SK-N-SH (cell line): ENCODE measurements around the gene GLYR1. TPM values are rescaled to one million over a fixed set of nuclear protein-coding genes. Genes with fewer than 3 reads are reported as not detected.

Source experiments
- CTCF ChIA-PET: fragments of 300-600, 350-600 bp; formaldehyde crosslinking; extraction: SDS; loops from one replicate; lab custom pipeline; 2021; lab: Yijun Ruan, JAX
- POLR2A ChIA-PET: fragments of 350-600 bp; sonication (Branson Sonifier 250); formaldehyde crosslinking; extraction: SDS; loops from one replicate; lab custom pipeline; 2020; ENCODE audit warnings: antibody characterized with exemption, inconsistent platforms; lab: Yijun Ruan, JAX
- DNase-seq: peaks from one replicate; pipeline ENCODE4 v3.0.0; 2012
- H2AFZ ChIP-seq: fragments of 200-600 bp; sonication (generic); 2 replicates; pipeline ENCODE4 v1.8.1; 2016; ENCODE audit warnings: antibody characterized with exemption, mild to moderate bottlenecking, low read depth
- H3F3A ChIP-seq: fragments of 200-600 bp; sonication (generic); replicated peaks from 2 replicates; pipeline ENCODE3; 2016; ENCODE audit warnings: antibody characterized with exemption, mild to moderate bottlenecking; ENCODE audit not compliant: insufficient read depth
- H3K27ac ChIP-seq, 2 experiments: fragments of 200-500 bp in 1 of 2; fragments of 200-600 bp in 1 of 2; sonication (Bioruptor generic) in 1 of 2; sonication (generic), shearing (Covaris generic) in 1 of 2; 2 replicates each; pipeline versions ENCODE4 v1.5.1 to v1.6.1; 2014 to 2016; ENCODE audit warnings: low read depth in 2 of 2, inconsistent platforms in 1 of 2, low read length in 1 of 2, mild to moderate bottlenecking in 1 of 2, mixed read lengths in 1 of 2
- H3K27me3 ChIP-seq: fragments of 200-600 bp; sonication (generic), shearing (Covaris generic); 2 replicates; pipeline ENCODE4 v1.6.1; 2016; ENCODE audit warnings: mixed run types; ENCODE audit not compliant: insufficient read depth
- H3K36me3 ChIP-seq, 2 experiments: fragments of 200-500 bp in 1 of 2; fragments of 200-600 bp in 1 of 2; sonication (Bioruptor generic) in 1 of 2; sonication (generic) in 1 of 2; replicated peaks in 1 of 2; 2 replicates each; pipeline versions ENCODE3 to v1.5.1; 2014 to 2016; ENCODE audit warnings: low read length in 1 of 2, mild to moderate bottlenecking in 1 of 2; ENCODE audit not compliant: insufficient read depth in 2 of 2, control insufficient read depth in 1 of 2
- H3K4me1 ChIP-seq, 2 experiments: fragments of 200-500 bp in 1 of 2; fragments of 200-600 bp in 1 of 2; sonication (Bioruptor generic) in 1 of 2; sonication (generic), shearing (Covaris generic) in 1 of 2; 2 replicates each; pipeline versions ENCODE4 v1.5.1 to v1.6.1; 2014 to 2016; ENCODE audit warnings: low read depth in 1 of 2, low read length in 1 of 2, mixed run types in 1 of 2; ENCODE audit not compliant: insufficient read depth in 2 of 2, control insufficient read depth in 1 of 2
- H3K4me2 ChIP-seq: fragments of 200-600 bp; sonication (generic), shearing (Covaris generic); 2 replicates; pipeline ENCODE4 v1.6.1; 2017; ENCODE audit warnings: mixed run types
- H3K4me3 ChIP-seq, 2 experiments: fragments of 200-500 bp in 1 of 2; fragments of 200-600 bp in 1 of 2; sonication (Bioruptor generic) in 1 of 2; sonication (generic), shearing (Covaris generic) in 1 of 2; 2 replicates each; pipeline versions ENCODE4 v1.5.1 to v1.8.1; 2014 to 2016; ENCODE audit warnings: low read depth in 2 of 2, inconsistent platforms in 1 of 2, low read length in 1 of 2, mild to moderate bottlenecking in 1 of 2, mixed read lengths in 1 of 2, moderate library complexity in 1 of 2
- H3K79me2 ChIP-seq: fragments of 200-600 bp; sonication (generic); 2 replicates; pipeline ENCODE4 v1.8.1; 2017; ENCODE audit warnings: mild to moderate bottlenecking; ENCODE audit not compliant: insufficient read depth
- H3K9ac ChIP-seq: fragments of 200-600 bp; sonication (generic); 2 replicates; pipeline ENCODE4 v1.6.1; 2017; ENCODE audit warnings: mixed run types
- H3K9me2 ChIP-seq: fragments of 200-600 bp; sonication (generic); 2 replicates; pipeline ENCODE4 v1.6.1; 2017; ENCODE audit warnings: mixed run types
- H3K9me3 ChIP-seq: fragments of 200-600 bp; sonication (generic); 2 replicates; pipeline ENCODE4 v1.6.1; 2017; ENCODE audit warnings: mixed run types, mild to moderate bottlenecking, moderate library complexity
- H4K20me1 ChIP-seq: fragments of 200-600 bp; sonication (generic); 2 replicates; pipeline ENCODE4 v1.6.1; 2017; ENCODE audit warnings: mild to moderate bottlenecking, mixed run types; ENCODE audit not compliant: insufficient read depth
- CHD2 ChIP-seq: fragments of 150-350 bp; IDR thresholded peaks from 2 replicates; pipeline ENCODE4 v1.6.1; 2018; ENCODE audit warnings: low read length; ENCODE audit not compliant: partially characterized antibody
- ELF1 ChIP-seq: IDR thresholded peaks from 2 replicates; pipeline ENCODE4 v1.4.0; 2012
- EP300 ChIP-seq, 2 experiments: IDR thresholded peaks; 2 replicates each; pipeline versions ENCODE4 v1.4.0 to v1.6.1; 2012; ENCODE audit warnings: borderline replicate concordance in 1 of 2, low read depth in 1 of 2, low read length in 1 of 2
- FOSL2 ChIP-seq: IDR thresholded peaks from 2 replicates; pipeline ENCODE4 v1.4.0; 2012; ENCODE audit warnings: low read depth, mild to moderate bottlenecking, moderate library complexity, borderline replicate concordance
- FOXJ3 ChIP-seq: sonication (generic); formaldehyde crosslinking; IDR thresholded peaks from 2 replicates; pipeline ENCODE4 v1.5.1; 2020; ENCODE audit warnings: mild to moderate bottlenecking, missing genetic modification reagents
- GABPA ChIP-seq: IDR thresholded peaks from 2 replicates; pipeline ENCODE4 v1.4.0; 2012; ENCODE audit warnings: low read depth, mild to moderate bottlenecking
- GATA2 ChIP-seq: sonication (generic); formaldehyde crosslinking; IDR thresholded peaks from 2 replicates; pipeline ENCODE4 v1.5.0; 2020; ENCODE audit warnings: mild to moderate bottlenecking, missing genetic modification reagents
- IRF3 ChIP-seq: fragments of 150-350 bp; IDR thresholded peaks from 2 replicates; pipeline ENCODE4 v1.6.1; 2016; ENCODE audit warnings: mild to moderate bottlenecking, low read depth, low read length
- JUND ChIP-seq: IDR thresholded peaks from 2 replicates; pipeline ENCODE4 v1.4.0; 2012
- MXI1 ChIP-seq: IDR thresholded peaks from 2 replicates; pipeline ENCODE4 v1.6.1; 2012; ENCODE audit warnings: mild to moderate bottlenecking, low read depth, low read length, improper control_type of control experiment
- NRF1 ChIP-seq: IDR thresholded peaks from 2 replicates; pipeline ENCODE4 v1.6.1; 2012; ENCODE audit warnings: low read depth, mild to moderate bottlenecking, low read length
- RAD21 ChIP-seq: IDR thresholded peaks from 2 replicates; pipeline ENCODE4 v1.6.1; 2012; ENCODE audit warnings: mild to moderate bottlenecking, low read length
- RCOR1 ChIP-seq: fragments of 150-350 bp; IDR thresholded peaks from 2 replicates; pipeline ENCODE4 v1.6.1; 2017; ENCODE audit warnings: antibody characterized with exemption, low read length
- RXRA ChIP-seq: IDR thresholded peaks from 2 replicates; pipeline ENCODE4 v1.4.0; 2012; ENCODE audit warnings: low read depth, mild to moderate bottlenecking, borderline replicate concordance
- TAF1 ChIP-seq: IDR thresholded peaks from 2 replicates; pipeline ENCODE4 v1.6.1; 2012; ENCODE audit warnings: low read depth, mild to moderate bottlenecking, low read length, moderate library complexity, borderline replicate concordance
- TCF12 ChIP-seq: IDR thresholded peaks from 2 replicates; pipeline ENCODE4 v1.4.0; 2012
- TEAD4 ChIP-seq: IDR thresholded peaks from 2 replicates; pipeline ENCODE4 v1.4.0; 2012; ENCODE audit warnings: mild to moderate bottlenecking, borderline replicate concordance; ENCODE audit not compliant: insufficient read depth
- USF2 ChIP-seq: fragments of 150-350 bp; IDR thresholded peaks from 2 replicates; pipeline ENCODE4 v1.6.1; 2017; ENCODE audit warnings: antibody characterized with exemption, low read length, low read depth, borderline replicate concordance
- YY1 ChIP-seq: IDR thresholded peaks from 2 replicates; pipeline ENCODE4 v1.4.0; 2012; ENCODE audit warnings: low read depth, mild to moderate bottlenecking
- ZBTB33 ChIP-seq: IDR thresholded peaks from 2 replicates; pipeline ENCODE4 v1.4.0; 2012; ENCODE audit warnings: low read depth, borderline replicate concordance
- WGBS: methylation state at CpG from one replicate; pipeline ENCODE4 v1.1.6; 2017; ENCODE audit warnings: low lambda C conversion rate; 5-methylcytosine and 5-hydroxymethylcytosine counted together
- polyA plus RNA-seq, 3 experiments: library from polyadenylated mRNA; depleted of rRNA; stranded (reverse); fragments of >200 nt; gene quantifications; 2 replicates each; pipeline ENCODE4 v1.2.3, GENCODE V29; 2012

Gene GLYR1
- polyA plus RNA-seq, 1 of the 3 experiments (the other 2 are of a cell fraction), result 40.1 TPM

GRCh38 chr16:4862639-4863038, 15.6 kb upstream of the GLYR1 start:
- no peaks in the 10 kb centered on the region for H3F3A ChIP-seq
- no peaks in the 10 kb centered on the region for H3K9me3 ChIP-seq
- no peaks in the 10 kb centered on the region for H3K4me1 ChIP-seq
- H3K9me2 ChIP-seq, result no peaks in the 10 kb centered on the region
- peaks cover 70% of the 10 kb centered on the region for H3K79me2 ChIP-seq
- DNase-seq, result no peak
- TF ChIP-seq TCF12 (no peak), NRF1 (no peak), RCOR1 (no peak), ZBTB33 (no peak), MXI1 (no peak), CHD2 (no peak), TAF1 (no peak), GATA2 (CRISPR knock-in tag) (no peak), ELF1 (no peak), USF2 (no peak), TEAD4 (no peak), IRF3 (no peak), YY1 (no peak)
- TF ChIP-seq, all 33 proteins: peak for 0
- H3K9ac ChIP-seq, result no peak overlapping the region
- peaks cover 36 to 51% of the 10 kb centered on the region in 2 experiments for H3K36me3 ChIP-seq
- CTCF ChIA-PET, result no interaction called here
- 89% methylated on average over 5 of the region's 5 CpGs for WGBS
- POLR2A ChIA-PET, result no interaction called here
- peaks cover 15% of the 10 kb centered on the region for H4K20me1 ChIP-seq
- no peak overlapping the region for H3K4me3 ChIP-seq
- H3K4me2 ChIP-seq, result no peak overlapping the region
- H3K27me3 ChIP-seq, result no peaks in the 10 kb centered on the region
- no peak overlapping the region for H3K27ac ChIP-seq
- no peak overlapping the region for H2AFZ ChIP-seq

GRCh38 chr16:4860727-4861342, 13.7 kb upstream of the GLYR1 start:
- ChIA-PET CTCF (interaction anchor here (0.9 to 1.4 kb wide), 3 partner anchors 10 to 75 kb away, joined by 3 to 6 read pairs (median 4); no protein-coding TSS in a partner anchor), POLR2A (no interaction called here)
- H3K4me1 ChIP-seq, result no peaks in the 10 kb centered on the region
- H3K36me3 ChIP-seq, result peaks cover 46 to 61% of the 10 kb centered on the region in 2 experiments
- no peak for DNase-seq
- H3F3A ChIP-seq, result no peaks in the 10 kb centered on the region
- no peak overlapping the region for H3K9ac ChIP-seq
- H3K27me3 ChIP-seq, result no peaks in the 10 kb centered on the region
- H4K20me1 ChIP-seq, result 0 out of 2 replicates have a peak, but pooled peaks cover 3% of the 10 kb centered on the region
- H3K27ac ChIP-seq, result no peak overlapping the region
- WGBS, result 93% methylated on average over 10 of the region's 14 CpGs
- peaks cover 70% of the 10 kb centered on the region for H3K79me2 ChIP-seq
- H3K9me3 ChIP-seq, result no peaks in the 10 kb centered on the region
- H3K4me3 ChIP-seq, result no peak overlapping the region
- H3K4me2 ChIP-seq, result no peak overlapping the region
- H3K9me2 ChIP-seq, result no peaks in the 10 kb centered on the region
- no peak overlapping the region for H2AFZ ChIP-seq
- TF ChIP-seq RCOR1, result no peak
- no peak for TF ChIP-seq MXI1
- no peak for TF ChIP-seq GABPA
- TF ChIP-seq ELF1, result no peak
- TF ChIP-seq USF2, result no peak
- TF ChIP-seq JUND, result no peak
- TF ChIP-seq RXRA, result no peak
- no peak for TF ChIP-seq TEAD4
- no peak for TF ChIP-seq TCF12
- no peak for TF ChIP-seq ZBTB33
- TF ChIP-seq RAD21, result no peak
- no peak for TF ChIP-seq FOXJ3 (CRISPR knock-in tag)
- TF ChIP-seq YY1, result no peak
- no peak for TF ChIP-seq NRF1
- TF ChIP-seq FOSL2, result no peak
- no peak for TF ChIP-seq EP300 (IDR thresholded peaks at IDR 0.05; ENCODE audit: borderline replicate concordance in 1 of 2, low read depth in 1 of 2, low read length in 1 of 2)
- TF ChIP-seq GATA2 (CRISPR knock-in tag), result no peak
